ENCODE results near the gene SPTLC3. TPM values are rescaled to one million over a fixed set of nuclear protein-coding genes. Genes with fewer than 3 reads are reported as not detected.

The SPTLC3 gene
- total and polyA plus RNA-seq, 7 donors, result 0.92 to 8.4 (median 4.6) TPM

GRCh38 chr20:13166011-13166410 lies 157.2 kb downstream of the SPTLC3 start:
- DNase-seq, result no peak
- no peaks in the 10 kb centered on the region for H3K4me1 ChIP-seq
- no peaks in the 10 kb centered on the region for H3K36me3 ChIP-seq
- no peak overlapping the region for H3K4me3 ChIP-seq
- intact Hi-C loops (cut with DNase I), result no loop called here
- WGBS, 2 donors, result 90 to 93% methylated on average over 5 of the region's 5 CpGs
- TF ChIP-seq POLR2A (IDR thresholded peaks at IDR 0.05) (no peak), POLR2AphosphoS5 (IDR thresholded peaks at IDR 0.05) (no peak)
- no peak overlapping the region for H3K27ac ChIP-seq
- no peaks in the 10 kb centered on the region for H3K9me3 ChIP-seq
- no peaks in the 10 kb centered on the region for H3K27me3 ChIP-seq

- intact Hi-C loops (cut with DNase I), result no loop called here
- H3K27ac ChIP-seq, result no peak overlapping the region
- H3K9me3 ChIP-seq, result no peaks in the 10 kb centered on the region
- WGBS, 2 donors, result 94 to 95% methylated on average over 3 of the region's 3 CpGs
- TF ChIP-seq EP300 (IDR thresholded peaks at IDR 0.05) (no peak), POLR2AphosphoS5 (IDR thresholded peaks at IDR 0.05) (no peak), POLR2A (IDR thresholded peaks at IDR 0.05) (no peak), CTCF (IDR thresholded peaks at IDR 0.05) (no peak)
- H3K27me3 ChIP-seq, result no peaks in the 10 kb centered on the region
- H3K36me3 ChIP-seq, result no peaks in the 10 kb centered on the region
- no peak overlapping the region for H3K4me3 ChIP-seq
- H3K4me1 ChIP-seq, result no peaks in the 10 kb centered on the region
- DNase-seq, result no peak
Observed at GRCh38 chr20:13166437-13166836, 157.7 kb downstream of the SPTLC3 start.

- intact Hi-C loops (cut with DNase I), result no loop called here
- TF ChIP-seq POLR2AphosphoS5 (IDR thresholded peaks at IDR 0.05) (no peak), EP300 (IDR thresholded peaks at IDR 0.05) (no peak), POLR2A (IDR thresholded peaks at IDR 0.05) (no peak), CTCF (IDR thresholded peaks at IDR 0.05) (no peak)
- Histone ChIP-seq H3K36me3 (no peaks in the 10 kb centered on the region), H3K27me3 (no peaks in the 10 kb centered on the region), H3K4me1 (no peaks in the 10 kb centered on the region), H3K4me3 (no peak overlapping the region), H3K9me3 (no peaks in the 10 kb centered on the region), H3K27ac (no peak overlapping the region)
- no peak for DNase-seq
- WGBS, 2 donors, result 73 to 85% methylated on average over 1 of the region's 1 CpG
Observed at GRCh38 chr20:13169086-13169485, 160.3 kb downstream of the SPTLC3 start.

GRCh38 chr20:13170771-13171170 lies 162.0 kb downstream of the SPTLC3 start:
- Histone ChIP-seq H3K9me3 (no peaks in the 10 kb centered on the region), H3K4me1 (no peaks in the 10 kb centered on the region), H3K27ac (no peak overlapping the region), H3K4me3 (no peak overlapping the region), H3K36me3 (no peaks in the 10 kb centered on the region), H3K27me3 (no peaks in the 10 kb centered on the region)
- no peak for DNase-seq
- whole genome bisulfite sequencing, 2 donors, result 88 to 89% methylated on average over 3 of the region's 3 CpGs
- TF ChIP-seq EP300 (IDR thresholded peaks at IDR 0.05) (no peak), POLR2A (IDR thresholded peaks at IDR 0.05) (no peak), CTCF (IDR thresholded peaks at IDR 0.05) (no peak), POLR2AphosphoS5 (IDR thresholded peaks at IDR 0.05) (no peak)
- intact Hi-C loops (cut with DNase I), result no loop called here

GRCh38 chr20:13173201-13173600 lies 164.4 kb downstream of the SPTLC3 start:
- Histone ChIP-seq H3K9me3 (peaks cover 0 to 2% (median 0%) of the 10 kb centered on the region in 4 donors), H3K4me3 (no peak overlapping the region), H3K4me1 (no peaks in the 10 kb centered on the region), H3K27me3 (no peaks in the 10 kb centered on the region), H3K36me3 (no peaks in the 10 kb centered on the region), H3K27ac (no peak overlapping the region)
- TF ChIP-seq POLR2A (IDR thresholded peaks at IDR 0.05) (no peak), POLR2AphosphoS5 (IDR thresholded peaks at IDR 0.05) (no peak), CTCF (IDR thresholded peaks at IDR 0.05) (no peak), EP300 (IDR thresholded peaks at IDR 0.05) (no peak)
- intact Hi-C loops (cut with DNase I), result no loop called here
- WGBS, 2 donors, result 90 to 95% methylated on average over 2 of the region's 2 CpGs
- no peak for DNase-seq

Data from sigmoid colon (tissue), 7 donors.